ENCODE results near the gene SMIM36. TPM values are rescaled to one million over a fixed set of nuclear protein-coding genes. Genes with fewer than 3 reads are reported as not detected.

SMIM36 gene
- total RNA-seq, 4 donors from 2014 or later = not detected

GRCh38 chr17:55456307-55457240, 54.7 kb downstream of the SMIM36 start:
- no peaks in the 10 kb centered on the region for H3K9me3 ChIP-seq
- intact Hi-C loops (cut with DNase I; ENCODE audit: low total_unique reads) = no loop called here
- H3K27ac ChIP-seq = no peak overlapping the region
- DNase-seq (no peak), ATAC-seq (no peak)
- peaks cover 4 to 19% of the 10 kb centered on the region in 2 donors for H3K4me1 ChIP-seq
- TF ChIP-seq POLR2A (IDR thresholded peaks at IDR 0.05) (no peak), CTCF (IDR thresholded peaks at IDR 0.05 in 4 of 5, conservative IDR thresholded peaks at IDR 0.05 in 1 of 5) (no peak)
- no peaks in the 10 kb centered on the region for H3K27me3 ChIP-seq
- in situ Hi-C loops (cut with MboI; ENCODE audit: low sequenced_read_pairs in 4 of 4) = no loop called here
- no peaks in the 10 kb centered on the region for H3K36me3 ChIP-seq
- no peak overlapping the region for H3K4me3 ChIP-seq

DNA sequence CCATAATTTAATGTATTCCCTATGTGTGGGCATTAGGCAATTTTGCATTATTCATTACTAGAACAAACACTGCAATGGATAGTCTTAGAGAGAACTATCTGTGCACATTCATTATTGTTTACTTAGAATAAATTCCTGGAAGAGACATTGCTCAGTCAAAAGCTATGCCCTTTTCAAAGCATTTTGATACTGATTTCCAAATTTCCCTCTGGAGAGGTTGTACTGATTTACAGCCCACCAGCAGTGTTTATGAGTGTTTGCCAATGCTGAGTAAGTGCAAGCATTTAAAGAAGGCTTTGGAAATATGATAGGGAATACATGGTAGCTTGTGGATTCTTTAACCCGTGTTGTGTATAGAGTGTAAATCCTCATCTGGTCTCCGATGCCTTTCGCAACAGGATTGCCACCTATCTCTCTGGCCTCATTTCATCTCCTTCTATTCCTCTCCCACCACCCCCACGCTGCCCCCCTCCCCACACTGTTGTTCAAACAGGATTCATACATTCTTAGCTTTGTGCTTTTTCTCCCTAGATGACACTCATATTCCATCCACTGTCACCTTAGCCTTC, 56.3 kb downstream of the SMIM36 start:
- TF ChIP-seq POLR2A (IDR thresholded peaks at IDR 0.05) = no peak
- TF ChIP-seq CTCF (IDR thresholded peaks at IDR 0.05 in 4 of 5, conservative IDR thresholded peaks at IDR 0.05 in 1 of 5) = no peak
- intact Hi-C loops (cut with DNase I; ENCODE audit: low total_unique reads) = loop anchor here (1.0 kb wide), 1 partner anchor 328 kb away; no protein-coding TSS in a partner anchor
- ATAC-seq = peak; percentile 72 to 73

DNA sequence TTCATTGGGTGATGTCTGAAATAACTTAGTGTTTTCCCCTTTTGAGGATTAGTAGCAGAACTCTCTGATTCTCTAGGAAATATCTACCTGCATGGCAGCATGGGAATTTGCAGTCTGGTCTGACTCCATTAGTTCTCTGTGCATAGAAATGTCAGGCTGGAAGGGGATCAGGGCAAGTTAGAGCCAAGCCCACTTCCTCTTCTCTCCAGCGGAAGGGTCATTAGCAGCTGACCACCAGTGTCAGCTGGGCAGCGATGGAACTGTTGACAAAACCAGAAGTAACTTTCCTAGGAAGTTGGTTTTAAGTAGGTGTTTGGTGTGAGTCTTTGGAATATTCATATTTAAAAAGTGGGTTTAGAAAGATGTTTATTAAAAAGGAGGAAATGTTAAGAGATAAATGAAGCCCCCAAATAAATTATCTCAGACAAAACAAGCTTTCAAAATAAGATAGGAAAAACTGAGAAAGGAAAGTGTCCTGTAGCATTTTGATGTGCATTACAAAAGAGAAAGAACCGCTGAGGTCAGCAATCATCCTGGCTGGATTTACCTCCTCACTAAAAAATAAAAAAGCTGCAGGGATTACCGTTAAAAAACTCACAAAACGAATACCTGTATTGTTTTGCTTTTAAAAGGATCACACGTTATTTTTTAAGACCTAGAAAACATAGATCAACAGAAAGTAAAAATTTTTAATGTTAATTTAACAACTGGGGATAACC, 57.3 kb downstream of the SMIM36 start:
- H3K27me3 ChIP-seq = no peaks in the 10 kb centered on the region
- intact Hi-C loops (cut with DNase I; ENCODE audit: low total_unique reads) (no loop called here), in situ Hi-C loops (cut with MboI; ENCODE audit: low sequenced_read_pairs in 4 of 4) (no loop called here)
- no peaks in the 10 kb centered on the region for H3K36me3 ChIP-seq
- no peak overlapping the region for H3K4me3 ChIP-seq
- DNase-seq (no peak), ATAC-seq (no peak)
- H3K27ac ChIP-seq = peak overlapping the region in 1 of 4 donors; percentile 53
- peaks cover 8 to 19% of the 10 kb centered on the region in 2 donors for H3K4me1 ChIP-seq
- no peaks in the 10 kb centered on the region for H3K9me3 ChIP-seq
- TF ChIP-seq CTCF (IDR thresholded peaks at IDR 0.05 in 4 of 5, conservative IDR thresholded peaks at IDR 0.05 in 1 of 5) (no peak), POLR2A (IDR thresholded peaks at IDR 0.05) (no peak)

More for the DNA sequence above, 56.3 kb downstream of the SMIM36 start:
- Histone ChIP-seq H3K27me3 (no peaks in the 10 kb centered on the region), H3K27ac (peak overlapping the region in 3 of 4 donors; percentile 13 to 61 (median 53)), H3K36me3 (no peaks in the 10 kb centered on the region), H3K9me3 (no peaks in the 10 kb centered on the region), H3K4me3 (no peak overlapping the region), H3K4me1 (peaks cover 4 to 19% of the 10 kb centered on the region in 2 donors)
- no peak for DNase-seq
- in situ Hi-C loops (cut with MboI; ENCODE audit: low sequenced_read_pairs in 4 of 4) = no loop called here

DNA sequence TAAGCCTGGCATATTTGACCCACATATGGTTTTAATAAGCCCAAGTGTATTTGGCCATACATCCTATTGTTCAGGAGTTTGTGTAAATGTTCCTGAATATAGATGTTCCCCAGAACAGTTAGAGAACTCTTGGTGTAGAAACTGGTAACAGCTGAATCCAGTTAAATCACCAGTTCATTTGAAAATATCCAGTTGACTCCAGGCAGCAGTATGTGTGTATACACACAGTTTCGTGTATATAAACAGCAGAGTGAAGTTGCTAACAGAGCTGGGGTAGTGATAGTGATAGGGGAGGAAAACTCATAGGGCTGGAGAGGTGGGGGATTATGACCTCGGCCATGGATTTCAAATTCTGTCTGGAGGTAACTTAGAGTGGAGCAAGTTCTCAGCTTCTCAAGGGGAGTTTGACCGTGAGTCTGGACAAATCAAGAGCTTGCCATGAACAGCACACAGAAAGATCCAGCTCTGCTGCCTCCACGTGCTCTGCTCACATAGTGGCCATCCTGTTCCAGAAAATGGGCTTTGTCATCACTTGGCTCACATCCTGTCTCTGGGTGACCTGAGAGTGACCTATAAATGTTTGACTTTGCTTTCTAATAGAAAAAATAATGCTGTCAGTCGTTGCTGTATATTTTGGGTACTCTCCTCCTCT, 59.0 kb downstream of the SMIM36 start:
- H3K27me3 ChIP-seq = no peaks in the 10 kb centered on the region
- no peaks in the 10 kb centered on the region for H3K36me3 ChIP-seq
- no peak overlapping the region for H3K4me3 ChIP-seq
- no peaks in the 10 kb centered on the region for H3K9me3 ChIP-seq
- no peak for TF ChIP-seq POLR2A (IDR thresholded peaks at IDR 0.05)
- TF ChIP-seq CTCF (IDR thresholded peaks at IDR 0.05 in 4 of 5, conservative IDR thresholded peaks at IDR 0.05 in 1 of 5) = no peak
- intact Hi-C loops (cut with DNase I; ENCODE audit: low total_unique reads) (loop anchor here (1.0 kb wide), 1 partner anchor 30 kb away; no protein-coding TSS in a partner anchor), in situ Hi-C loops (cut with MboI; ENCODE audit: low sequenced_read_pairs in 4 of 4) (no loop called here)
- H3K27ac ChIP-seq = peak overlapping the region in 3 of 4 donors; percentile 53 to 72 (median 66)
- peak; percentile 25 to 38 for DNase-seq
- ATAC-seq = peak; percentile 64 to 75
- peaks cover 12 to 19% of the 10 kb centered on the region in 2 donors for H3K4me1 ChIP-seq
